Epithelial cell of prostate (primary cell): ENCODE data around the gene TREML4.

Experiments used
- DNase-seq: peaks from one replicate; pipeline ENCODE4 v3.0.0-alpha.2; 2011; ENCODE audit warnings: low read depth, low spot score
- H3K27ac ChIP-seq: fragments of 450-650 bp; 2 replicates; pipeline ENCODE4 v1.5.1; 2017; ENCODE audit warnings: mild to moderate bottlenecking

TREML4 gene

GRCh38 chr6:41247882-41248705 is 19.9 kb downstream of the TREML4 start:
- no peak overlapping the region for H3K27ac ChIP-seq
- DNase-seq: no peak

- no peak overlapping the region for H3K27ac ChIP-seq
- no peak for DNase-seq
Measured at GRCh38 chr6:41252401-41253169, 24.4 kb downstream of the TREML4 start.

GRCh38 chr6:41255110-41255509 is 27.0 kb downstream of the TREML4 start:
- H3K27ac ChIP-seq: no peak overlapping the region
- no peak for DNase-seq

GRCh38 chr6:41255638-41256246 is 27.6 kb downstream of the TREML4 start:
- no peak overlapping the region for H3K27ac ChIP-seq
- DNase-seq: no peak

GRCh38 chr6:41256383-41256782 is 28.2 kb downstream of the TREML4 start:
- H3K27ac ChIP-seq: no peak overlapping the region
- no peak for DNase-seq

DNA sequence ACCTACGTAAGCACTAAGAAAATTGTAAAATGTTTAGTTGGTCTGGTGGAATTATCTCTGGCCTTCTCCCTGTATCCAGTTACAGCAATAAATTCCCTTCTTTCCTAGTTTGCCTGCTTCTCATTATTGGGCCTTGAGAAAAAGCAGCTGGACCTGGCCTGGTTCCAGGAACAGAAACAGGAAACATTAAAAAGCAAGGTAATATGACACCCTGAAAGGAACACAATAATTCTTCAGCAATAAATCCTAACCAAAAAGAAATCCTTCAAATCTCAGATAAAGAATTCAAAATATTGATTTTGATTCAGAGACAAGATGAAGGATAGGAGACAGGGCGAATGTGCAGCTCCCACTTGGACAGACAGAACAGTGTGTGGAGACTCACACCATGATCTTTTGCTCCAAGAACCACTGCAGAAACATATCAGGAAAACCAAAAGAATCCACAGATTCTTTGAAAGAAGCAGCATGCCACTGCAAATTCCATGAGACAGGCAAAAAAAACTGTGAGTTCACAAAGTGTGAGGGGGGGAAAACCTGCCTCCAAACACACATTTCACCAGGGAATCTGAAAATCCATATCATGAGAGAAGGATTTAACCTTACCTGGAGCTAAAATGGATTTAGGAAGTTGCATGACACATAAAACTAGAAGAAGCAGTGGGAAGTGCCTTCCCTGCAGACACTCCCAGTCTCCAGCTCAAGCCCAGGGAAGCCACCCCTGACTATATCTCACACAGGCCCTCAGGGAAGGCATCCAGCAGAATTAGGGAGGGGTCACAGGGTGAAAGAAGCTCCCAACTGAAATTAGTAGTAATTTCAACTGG is 29.4 kb downstream of the TREML4 start:
- H3K27ac ChIP-seq: no peak overlapping the region
- no peak for DNase-seq

DNA sequence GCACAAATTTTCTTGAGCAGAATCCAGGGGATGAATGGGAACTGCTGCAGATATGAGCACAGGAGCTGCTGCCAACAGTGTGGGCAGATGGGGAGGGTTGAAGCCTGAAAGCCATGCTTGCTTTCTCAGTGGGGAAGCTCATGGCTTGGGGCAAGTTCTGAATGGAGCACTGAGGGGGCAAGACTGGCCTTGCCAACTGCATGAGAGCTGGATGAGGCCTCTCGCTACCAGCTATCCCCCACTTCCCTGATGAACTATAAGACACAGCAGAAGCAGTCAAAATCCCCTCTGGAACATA is 30.0 kb downstream of the TREML4 start:
- no peak for DNase-seq

DNA sequence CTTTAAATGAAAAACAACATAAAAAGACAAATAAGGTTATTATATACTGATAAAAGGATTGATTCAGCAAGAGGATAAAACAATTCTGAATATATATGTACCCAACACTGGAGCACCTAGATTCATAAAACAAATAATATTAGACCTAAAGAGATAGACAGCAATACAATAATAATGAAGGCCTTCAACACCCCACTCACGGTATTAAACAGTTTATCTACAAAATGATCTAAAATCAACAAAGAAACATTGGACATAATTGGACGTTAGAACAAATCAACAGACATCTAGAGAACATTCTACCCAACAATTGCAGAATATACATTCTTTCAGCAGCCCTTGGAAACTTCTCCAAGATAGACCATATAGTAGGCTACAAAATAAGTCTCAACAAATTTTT is 34.3 kb downstream of the TREML4 start:
- DNase-seq: no peak
- H3K27ac ChIP-seq: no peak overlapping the region

More for the DNA sequence above, 30.0 kb downstream of the TREML4 start:
- no peak overlapping the region for H3K27ac ChIP-seq

DNA sequence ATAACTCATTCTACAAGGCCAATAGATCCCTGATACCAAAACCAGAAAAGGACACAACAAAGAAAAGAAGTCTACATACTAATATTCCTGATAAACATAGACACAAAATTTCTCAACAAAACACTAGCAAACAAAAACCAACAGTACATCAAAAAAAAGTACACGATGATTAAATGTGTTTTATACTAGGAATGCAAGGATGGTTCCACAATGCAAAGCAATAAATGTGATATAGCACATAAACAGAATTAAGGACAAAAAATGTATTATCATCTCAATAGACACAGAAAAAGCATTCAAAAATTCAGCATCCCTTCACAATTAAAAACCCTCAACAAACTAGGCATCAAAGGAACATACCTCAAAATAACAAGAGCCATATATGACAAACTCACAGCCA is 35.1 kb downstream of the TREML4 start:
- H3K27ac ChIP-seq: no peak overlapping the region
- no peak for DNase-seq

DNA sequence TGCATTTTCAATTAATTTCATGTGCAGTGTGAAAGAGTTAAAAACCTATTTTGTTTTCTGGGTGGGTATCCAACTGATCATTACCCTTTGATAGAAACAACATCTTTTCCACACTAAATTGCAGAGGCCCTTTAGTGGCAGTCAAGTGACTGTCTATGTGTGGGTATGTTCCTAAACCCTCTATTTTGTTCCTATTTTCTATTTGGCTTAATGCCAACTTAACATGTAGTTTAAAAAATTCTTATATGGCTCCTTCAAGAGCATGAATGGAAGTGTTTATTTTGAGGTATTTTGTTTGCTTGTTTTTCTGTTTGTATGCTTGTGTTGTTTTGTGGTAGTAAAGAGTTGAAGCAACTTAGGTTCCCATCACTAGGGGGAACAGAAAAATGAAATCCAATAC is 38.4 kb downstream of the TREML4 start:
- no peak overlapping the region for H3K27ac ChIP-seq
- no peak for DNase-seq

GRCh38 chr6:41268478-41268877 is 40.3 kb downstream of the TREML4 start:
- H3K27ac ChIP-seq: no peak overlapping the region
- DNase-seq: no peak

DNA sequence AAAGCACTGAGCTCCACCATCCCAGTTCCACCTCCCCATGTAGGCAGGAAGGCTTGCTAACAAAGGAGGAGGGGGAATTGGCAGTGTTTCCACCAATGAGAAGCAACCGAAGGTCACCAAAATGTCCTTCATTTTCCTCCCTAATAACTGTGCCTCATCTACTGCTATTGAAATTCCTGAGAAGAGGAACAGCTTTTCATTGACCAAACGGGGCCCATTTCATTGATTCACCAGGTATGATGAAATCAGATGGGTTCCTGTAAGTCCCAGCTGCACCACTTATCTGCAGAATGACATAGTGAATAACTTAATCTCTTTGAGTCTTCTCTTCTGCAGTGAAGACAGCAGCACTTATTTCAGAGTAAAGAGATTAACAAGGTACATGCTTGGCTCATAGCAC is 41.0 kb downstream of the TREML4 start:
- no peak for DNase-seq
- no peak overlapping the region for H3K27ac ChIP-seq

DNA sequence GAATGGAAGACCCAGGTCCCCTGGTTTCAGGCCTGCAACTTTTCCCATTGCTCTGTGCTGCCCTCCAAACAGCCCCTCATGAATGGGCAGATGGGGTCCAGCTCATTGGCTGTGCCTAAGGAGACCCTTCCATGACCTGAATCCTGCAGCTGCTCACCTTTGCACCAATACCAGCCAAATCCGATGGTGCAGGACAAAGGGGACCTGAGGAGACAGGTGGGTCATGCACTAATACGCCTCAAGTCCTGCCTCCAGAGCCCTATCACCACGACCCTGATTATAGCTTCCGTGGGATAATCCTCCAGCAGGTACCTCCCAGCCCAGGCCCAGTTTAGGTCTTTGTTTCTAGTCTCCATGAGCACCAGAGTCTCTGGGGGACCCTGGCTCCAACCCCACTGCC is 41.6 kb downstream of the TREML4 start:
- DNase-seq: no peak
- H3K27ac ChIP-seq: no peak overlapping the region

DNA sequence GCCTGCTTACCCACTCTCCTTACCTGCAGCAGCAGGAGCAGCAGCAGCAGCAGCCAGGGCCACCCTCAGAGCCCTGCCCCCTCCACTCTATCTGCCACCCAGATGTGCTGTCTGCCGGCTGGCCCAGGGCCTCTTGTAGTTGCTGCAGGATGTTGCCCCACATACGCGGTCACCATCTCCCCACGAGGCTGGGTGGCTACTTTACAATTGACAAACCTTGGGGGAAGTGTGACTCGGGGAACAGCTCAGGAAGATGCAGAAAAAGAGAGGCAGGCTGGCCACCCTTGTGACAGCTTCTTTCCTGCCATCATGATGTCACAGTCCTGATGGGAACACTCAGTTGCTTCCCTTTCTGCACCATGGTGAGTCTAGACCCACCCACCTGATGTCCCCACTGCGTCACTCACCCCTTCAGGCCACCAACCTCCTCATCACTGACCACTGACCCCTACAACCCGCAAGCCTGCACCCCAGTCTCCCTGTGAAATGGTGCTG is 43.8 kb downstream of the TREML4 start:
- H3K27ac ChIP-seq: no peak overlapping the region
- no peak for DNase-seq

DNA sequence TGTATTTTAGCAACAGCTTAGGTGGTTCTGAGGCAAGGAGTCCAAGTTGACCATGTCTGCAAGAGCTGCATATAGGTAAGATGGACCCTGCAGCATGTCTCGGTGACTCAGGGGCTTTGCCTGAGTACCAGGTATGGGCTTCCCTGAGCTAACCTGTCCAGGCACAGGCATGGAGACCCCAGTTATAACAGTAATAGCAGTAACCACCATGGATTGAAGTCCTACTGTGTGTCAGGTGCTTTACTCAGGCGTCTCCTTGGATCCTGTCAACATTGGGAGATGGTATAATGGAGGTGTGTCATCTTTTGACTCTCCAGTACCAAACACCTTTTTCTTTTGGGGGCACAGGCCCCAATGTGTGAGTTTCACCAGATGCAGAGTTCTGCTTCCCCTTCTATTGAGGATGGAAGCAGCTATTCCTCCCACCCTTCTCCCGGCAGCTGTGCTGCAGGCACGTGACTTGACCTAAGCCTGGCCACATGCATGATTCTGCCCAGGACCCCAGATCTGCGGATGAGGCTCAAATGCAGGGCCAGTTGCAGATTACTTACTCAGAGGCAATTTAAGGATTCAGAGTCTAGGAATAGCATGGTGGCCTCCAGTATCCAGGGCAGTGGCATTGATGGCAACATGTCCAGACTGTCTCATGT is 44.6 kb downstream of the TREML4 start:
- H3K27ac ChIP-seq: no peak overlapping the region
- DNase-seq: no peak

GRCh38 chr6:41273714-41274113 is 45.6 kb downstream of the TREML4 start:
- DNase-seq: no peak
- no peak overlapping the region for H3K27ac ChIP-seq

DNA sequence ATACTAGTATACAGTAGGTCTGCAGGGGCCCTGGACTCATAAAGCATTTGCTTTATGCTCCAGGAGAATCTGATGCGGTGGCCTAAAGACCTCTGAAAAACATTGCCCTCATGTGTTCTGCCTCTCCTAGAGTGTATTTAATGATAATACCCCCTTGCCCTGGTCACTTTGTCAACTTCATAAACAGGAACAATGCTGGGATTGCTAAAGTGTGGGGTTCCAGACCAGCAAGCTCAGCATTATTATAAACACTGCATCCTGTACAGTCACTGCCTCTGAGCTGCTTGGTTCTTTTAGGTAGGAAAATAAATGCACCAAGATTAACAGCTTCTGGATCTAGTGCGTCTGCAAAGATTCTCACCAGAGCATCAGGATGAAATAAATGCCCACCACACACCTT is 46.1 kb downstream of the TREML4 start:
- no peak overlapping the region for H3K27ac ChIP-seq
- no peak for DNase-seq

GRCh38 chr6:41275489-41275888 is 47.3 kb downstream of the TREML4 start:
- DNase-seq: no peak
- no peak overlapping the region for H3K27ac ChIP-seq

GRCh38 chr6:41277605-41278004 is 49.5 kb downstream of the TREML4 start:
- no peak for DNase-seq
- H3K27ac ChIP-seq: no peak overlapping the region
